Activated CD4-positive, CD25-positive, alpha-beta regulatory T cell treated with anti-CD3 and anti-CD28 coated beads, Interleukin-2, amount 50 U/mL, for 16 hours (primary cell): Measurements from ENCODE around the gene RRP1B.
"Not testable (repeated sequence)": the region's sequence is repeated elsewhere in the genome, so short reads cannot be mapped to it uniquely, and the experiment has no call there.

Experiments used
- DNase-seq: peaks from one replicate; pipeline ENCODE4 v3.0.0-alpha.2; 2020; ENCODE audit warnings: low read depth, low spot score

RRP1B gene

GRCh38 chr21:43667191-43667904 is 8.0 kb downstream of the RRP1B start:
- DNase-seq = no peak

GRCh38 chr21:43669828-43670605 is 10.7 kb downstream of the RRP1B start:
- no peak for DNase-seq

GRCh38 chr21:43675871-43676270 is 16.5 kb downstream of the RRP1B start:
- no peak for DNase-seq

- no peak for DNase-seq
Observed at GRCh38 chr21:43676391-43676790, 17.0 kb downstream of the RRP1B start.

- no peak for DNase-seq
Observed at GRCh38 chr21:43679951-43680350, 20.6 kb downstream of the RRP1B start.

GRCh38 chr21:43680421-43680820 is 21.1 kb downstream of the RRP1B start:
- DNase-seq = not testable (repeated sequence)

GRCh38 chr21:43681650-43682049 is 22.3 kb downstream of the RRP1B start:
- no peak for DNase-seq

- DNase-seq = no peak
Observed at GRCh38 chr21:43684424-43684823, 25.1 kb downstream of the RRP1B start.

GRCh38 chr21:43686811-43687565 is 27.6 kb downstream of the RRP1B start:
- no peak for DNase-seq

GRCh38 chr21:43687566-43688399 is 28.4 kb downstream of the RRP1B start:
- DNase-seq = no peak

- DNase-seq = no peak
Observed at GRCh38 chr21:43688906-43689305, 29.5 kb downstream of the RRP1B start.

GRCh38 chr21:43689556-43690337 is 30.4 kb downstream of the RRP1B start:
- no peak for DNase-seq

GRCh38 chr21:43690346-43690745 is 31.0 kb downstream of the RRP1B start:
- DNase-seq = no peak

GRCh38 chr21:43691086-43691795 is 31.9 kb downstream of the RRP1B start:
- DNase-seq = no peak

- DNase-seq = no peak
Observed at GRCh38 chr21:43691801-43692200, 32.4 kb downstream of the RRP1B start.

GRCh38 chr21:43692949-43693348 is 33.6 kb downstream of the RRP1B start:
- no peak for DNase-seq

- DNase-seq = no peak
Observed at GRCh38 chr21:43693981-43694380, 34.6 kb downstream of the RRP1B start.

GRCh38 chr21:43694437-43695079 is 35.2 kb downstream of the RRP1B start:
- no peak for DNase-seq

GRCh38 chr21:43696214-43696613 is 36.9 kb downstream of the RRP1B start:
- no peak for DNase-seq
